ENCODE measurements around the gene CLDN11.

CLDN11 gene

GRCh38 chr3:170383567-170383966, 35.1 kb upstream of the CLDN11 start (continued):
- TF ChIP-seq PRDM10 (tag by site-specific recombination; IDR thresholded peaks at IDR 0.05) (no peak), BCL6B (tag by site-specific recombination; IDR thresholded peaks at IDR 0.05) (no peak), BCL11A (tag by site-specific recombination; IDR thresholded peaks at IDR 0.05; ENCODE audit: low read depth) (no peak), INSM2 (tag by site-specific recombination; IDR thresholded peaks at IDR 0.05) (no peak)

GRCh38 chr3:170386468-170386867, 32.2 kb upstream of the CLDN11 start:
- no peaks in the 10 kb centered on the region for H3K9me3 ChIP-seq (ENCODE audit: control insufficient read depth, insufficient read depth, low read depth, low read length)
- H3K4me3 ChIP-seq (ENCODE audit: low read depth, low read length) = no peak overlapping the region
- TF ChIP-seq YY1 (tag by site-specific recombination; IDR thresholded peaks at IDR 0.05) (no peak), ATF2 (tag by site-specific recombination; IDR thresholded peaks at IDR 0.05; ENCODE audit: low read depth) (no peak), ZNF121 (tag by site-specific recombination; IDR thresholded peaks at IDR 0.05) (peak; percentile 60; the same call in 1 of the 2 replicates)
- H3K36me3 ChIP-seq (ENCODE audit: control insufficient read depth in 2 of 2, insufficient read depth in 1 of 2, low read length in 2 of 2) = peaks cover 24 to 77% of the 10 kb centered on the region in 2 experiments
- H3K4me1 ChIP-seq (ENCODE audit: control insufficient read depth, insufficient read depth, low read length) = no peaks in the 10 kb centered on the region
- ChIA-PET POLR2A (no interaction called here), CTCF (interaction anchor here (1.1 kb wide), 1 partner anchor 208 kb away, joined by 3 read pairs; no protein-coding TSS in a partner anchor)
- H3K27ac ChIP-seq (ENCODE audit: extremely low read depth, low read depth, low read length) = no peak overlapping the region

- ChIA-PET POLR2A (interaction anchor here (0.8 kb wide), 1 partner anchor 48 kb away, joined by 4 read pairs; no protein-coding TSS in a partner anchor), CTCF (interaction anchor here (0.6 kb wide), 1 partner anchor 9 kb away, joined by 3 read pairs; no protein-coding TSS in a partner anchor)
Measured at GRCh38 chr3:170387950-170388349, 30.7 kb upstream of the CLDN11 start.

More at GRCh38 chr3:170387950-170388349, 30.7 kb upstream of the CLDN11 start:
- no peak for TF ChIP-seq SCRT2 (tag by site-specific recombination; IDR thresholded peaks at IDR 0.05)
- TF ChIP-seq ZNF184 (tag by site-specific recombination; IDR thresholded peaks at IDR 0.05) = 0 out of 2 replicates have a peak, but pooled peaks have one; percentile 17
- TF ChIP-seq ZNF529 (tag by site-specific recombination; IDR thresholded peaks at IDR 0.05; ENCODE audit: insufficient replicate concordance) = no peak
- no peak for TF ChIP-seq ZFP69B (tag by site-specific recombination; IDR thresholded peaks at IDR 0.05)
- no peak for TF ChIP-seq ZNF645 (tag by site-specific recombination; IDR thresholded peaks at IDR 0.05)
- no peak for TF ChIP-seq ZNF10 (tag by site-specific recombination; IDR thresholded peaks at IDR 0.05)
- no peak for TF ChIP-seq ZNF521 (tag by site-specific recombination; IDR thresholded peaks at IDR 0.05)
- no peak for TF ChIP-seq ZNF292 (tag by site-specific recombination; IDR thresholded peaks at IDR 0.05; ENCODE audit: borderline replicate concordance, low read depth)
- Histone ChIP-seq H3K4me3 (ENCODE audit: low read depth, low read length) (no peak overlapping the region), H3K27ac (ENCODE audit: extremely low read depth, low read depth, low read length) (no peak overlapping the region), H3K9me3 (ENCODE audit: control insufficient read depth, insufficient read depth, low read depth, low read length) (no peaks in the 10 kb centered on the region), H3K4me1 (ENCODE audit: control insufficient read depth, insufficient read depth, low read length) (no peaks in the 10 kb centered on the region), H3K36me3 (ENCODE audit: control insufficient read depth in 2 of 2, insufficient read depth in 1 of 2, low read length in 2 of 2) (peaks cover 24 to 76% of the 10 kb centered on the region in 2 experiments)

Measured in HEK293 (cell line).